Transverse colon (tissue), 4 donors: ENCODE measurements around the gene MBD3L2.

Experiments used
- EP300 ChIP-seq: sonication (generic); formaldehyde crosslinking; IDR thresholded peaks from one replicate; pipeline ENCODE4 v1.6.1; 2017; ENCODE audit warnings: antibody characterized with exemption, low read depth
- POLR2A ChIP-seq: fragments of 450-650 bp; IDR thresholded peaks from one replicate; pipeline ENCODE4 v1.6.1; 2016; ENCODE audit warnings: antibody characterized with exemption, mild to moderate bottlenecking, moderate library complexity
- POLR2AphosphoS5 ChIP-seq, 3 donors: sonication (generic); formaldehyde crosslinking; IDR thresholded peaks; one replicate each; pipeline ENCODE4 v1.6.1; 2016; ENCODE audit warnings: antibody characterized with exemption in 3 of 3
- TF ChIP-seq, protein P1 (sequence below), 5 experiments: fragments of 200-600 bp in 3 of 5; fragments of 450-650 bp in 2 of 5; sonication (generic) in 3 of 5; IDR thresholded peaks; 1 replicate in 2 of 5; 2 replicates in 3 of 5; pipeline ENCODE4 v1.5.1; 2016 to 2017; ENCODE audit warnings: antibody characterized with exemption in 5 of 5, inconsistent platforms in 3 of 5, mild to moderate bottlenecking in 2 of 5, moderate library complexity in 1 of 5

DNA sequence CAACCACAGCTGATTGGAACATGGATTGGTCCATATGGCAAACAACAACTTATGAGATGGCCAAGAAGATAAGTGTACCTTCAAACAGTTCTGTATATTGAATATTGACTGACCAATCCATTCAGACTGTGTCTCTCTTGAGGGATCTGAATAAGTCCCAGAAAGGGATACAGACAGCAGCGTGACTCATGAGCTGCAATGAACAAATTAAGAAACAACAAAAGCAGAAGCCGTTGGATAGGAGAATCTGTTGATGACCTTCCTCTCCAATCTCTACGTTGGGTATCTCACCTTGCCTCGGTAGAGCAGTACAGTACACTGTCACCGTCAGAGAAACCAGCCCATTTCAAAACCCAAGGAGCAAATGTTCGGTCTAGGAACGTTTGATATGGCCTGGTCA is 49.2 kb upstream of the MBD3L2 start:
- no peak for TF ChIP-seq POLR2A
- TF ChIP-seq EP300, result no peak
- TF ChIP-seq, protein P1, sequence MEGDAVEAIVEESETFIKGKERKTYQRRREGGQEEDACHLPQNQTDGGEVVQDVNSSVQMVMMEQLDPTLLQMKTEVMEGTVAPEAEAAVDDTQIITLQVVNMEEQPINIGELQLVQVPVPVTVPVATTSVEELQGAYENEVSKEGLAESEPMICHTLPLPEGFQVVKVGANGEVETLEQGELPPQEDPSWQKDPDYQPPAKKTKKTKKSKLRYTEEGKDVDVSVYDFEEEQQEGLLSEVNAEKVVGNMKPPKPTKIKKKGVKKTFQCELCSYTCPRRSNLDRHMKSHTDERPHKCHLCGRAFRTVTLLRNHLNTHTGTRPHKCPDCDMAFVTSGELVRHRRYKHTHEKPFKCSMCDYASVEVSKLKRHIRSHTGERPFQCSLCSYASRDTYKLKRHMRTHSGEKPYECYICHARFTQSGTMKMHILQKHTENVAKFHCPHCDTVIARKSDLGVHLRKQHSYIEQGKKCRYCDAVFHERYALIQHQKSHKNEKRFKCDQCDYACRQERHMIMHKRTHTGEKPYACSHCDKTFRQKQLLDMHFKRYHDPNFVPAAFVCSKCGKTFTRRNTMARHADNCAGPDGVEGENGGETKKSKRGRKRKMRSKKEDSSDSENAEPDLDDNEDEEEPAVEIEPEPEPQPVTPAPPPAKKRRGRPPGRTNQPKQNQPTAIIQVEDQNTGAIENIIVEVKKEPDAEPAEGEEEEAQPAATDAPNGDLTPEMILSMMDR (IDR thresholded peaks at IDR 0.05), result no peak
- TF ChIP-seq POLR2AphosphoS5 (IDR thresholded peaks at IDR 0.05), result no peak
